RWPE2 (cell line): Measurements from ENCODE around the gene DIP2B.
"Not testable (repeated sequence)": the region's sequence is repeated elsewhere in the genome, so short reads cannot be mapped to it uniquely, and the experiment has no call there.

Experiments
- ATAC-seq: fragments of 200-7000 bp; cut with Tn5 transposase; 3 replicates; pipeline ENCODE4 v1.9.1; 2021; ENCODE audit warnings: low read depth
- DNase-seq: peaks from one replicate; pipeline ENCODE4 v3.0.0-alpha.2; 2020; ENCODE audit warnings: low spot score
- H3K27ac ChIP-seq: fragments of 450-650 bp; 2 replicates; pipeline ENCODE4 v1.5.1; 2017; ENCODE audit warnings: mild to moderate bottlenecking; ENCODE audit not compliant: poor library complexity, severe bottlenecking
- H3K27me3 ChIP-seq: fragments of 250-450 bp; sonication (Bioruptor Pico); 2 replicates; pipeline ENCODE4 v1.5.1; 2021; ENCODE audit warnings: mild to moderate bottlenecking, moderate library complexity; ENCODE audit not compliant: insufficient read depth, poor library complexity, severe bottlenecking
- H3K36me3 ChIP-seq: fragments of 250-450 bp; sonication (Bioruptor Pico); 2 replicates; pipeline ENCODE4 v1.5.1; 2020; ENCODE audit warnings: low read depth, mild to moderate bottlenecking, moderate library complexity
- H3K4me1 ChIP-seq: fragments of 250-450 bp; sonication (Bioruptor Pico); 2 replicates; pipeline ENCODE4 v1.5.1; 2021; ENCODE audit warnings: mild to moderate bottlenecking, moderate library complexity; ENCODE audit not compliant: insufficient read depth, poor library complexity, severe bottlenecking
- H3K4me3 ChIP-seq: fragments of 250-450 bp; sonication (Bioruptor Pico); 2 replicates; pipeline ENCODE4 v1.5.1; 2021; ENCODE audit warnings: mild to moderate bottlenecking, moderate library complexity; ENCODE audit not compliant: severe bottlenecking
- H3K9me3 ChIP-seq: fragments of 250-450 bp; sonication (Bioruptor Pico); 2 replicates; pipeline ENCODE4 v1.5.1; 2021; ENCODE audit warnings: mild to moderate bottlenecking, moderate library complexity; ENCODE audit not compliant: severe bottlenecking
- CTCF ChIP-seq: fragments of 450-650 bp; IDR thresholded peaks from one replicate; pipeline ENCODE4 v1.5.1; 2017; ENCODE audit warnings: mild to moderate bottlenecking, moderate library complexity; ENCODE audit not compliant: poor library complexity, severe bottlenecking

Gene DIP2B

GRCh38 chr12:50518090-50518489 is 13.3 kb downstream of the DIP2B start:
- H3K9me3 ChIP-seq, result no peaks in the 10 kb centered on the region
- peaks cover 12% of the 10 kb centered on the region for H3K36me3 ChIP-seq
- H3K4me3 ChIP-seq, result no peak overlapping the region
- H3K27ac ChIP-seq, result peak overlapping the region; percentile 60
- no peak for DNase-seq
- no peak for ATAC-seq
- H3K27me3 ChIP-seq, result no peaks in the 10 kb centered on the region
- TF ChIP-seq CTCF, result no peak
- H3K4me1 ChIP-seq, result peaks cover 6% of the 10 kb centered on the region

- no peak for ATAC-seq
- Histone ChIP-seq H3K4me1 (peaks cover 6% of the 10 kb centered on the region), H3K27me3 (no peaks in the 10 kb centered on the region), H3K36me3 (peaks cover 17% of the 10 kb centered on the region), H3K9me3 (no peaks in the 10 kb centered on the region), H3K27ac (no peak overlapping the region), H3K4me3 (no peak overlapping the region)
- no peak for TF ChIP-seq CTCF
- no peak for DNase-seq
These were observed 14.6 kb downstream of the DIP2B start for GRCh38 chr12:50519353-50519752.

GRCh38 chr12:50520416-50521207 is 15.8 kb downstream of the DIP2B start:
- no peak overlapping the region for H3K27ac ChIP-seq
- ATAC-seq (no peak), DNase-seq (no peak)
- H3K27me3 ChIP-seq, result no peaks in the 10 kb centered on the region
- H3K36me3 ChIP-seq, result peaks cover 17% of the 10 kb centered on the region
- no peak overlapping the region for H3K4me3 ChIP-seq
- TF ChIP-seq CTCF, result no peak
- no peaks in the 10 kb centered on the region for H3K9me3 ChIP-seq
- H3K4me1 ChIP-seq, result peaks cover 6% of the 10 kb centered on the region

- not testable (repeated sequence) for H3K4me1 ChIP-seq, H3K4me3 ChIP-seq, H3K27me3 ChIP-seq, H3K27ac ChIP-seq, DNase-seq, H3K9me3 ChIP-seq, ATAC-seq
- H3K36me3 ChIP-seq, result peaks cover 23% of the 10 kb centered on the region
These were observed 17.0 kb downstream of the DIP2B start for GRCh38 chr12:50521781-50522180.

GRCh38 chr12:50523772-50524171 is 19.0 kb downstream of the DIP2B start:
- Histone ChIP-seq H3K4me1 (no peaks in the 10 kb centered on the region), H3K27ac (no peak overlapping the region), H3K9me3 (no peaks in the 10 kb centered on the region), H3K4me3 (no peak overlapping the region), H3K36me3 (peaks cover 23% of the 10 kb centered on the region), H3K27me3 (no peaks in the 10 kb centered on the region)
- no peak for ATAC-seq
- no peak for DNase-seq
- TF ChIP-seq CTCF, result no peak
